C4-2B (cell line): Measurements from ENCODE around the gene ARHGAP12.

Source experiments
- H3K27ac ChIP-seq: fragments of 450-650 bp; 2 replicates; pipeline ENCODE4 v1.5.1; 2017
- ZFX ChIP-seq: fragments of 450-650 bp; IDR thresholded peaks from 2 replicates; pipeline ENCODE4 v1.6.1; 2017
- TF ChIP-seq, protein P1 (sequence below): fragments of 450-650 bp; conservative IDR thresholded peaks from 2 replicates; pipeline ENCODE4 v1.5.1; 2017; ENCODE audit warnings: mild to moderate bottlenecking

The ARHGAP12 gene

DNA sequence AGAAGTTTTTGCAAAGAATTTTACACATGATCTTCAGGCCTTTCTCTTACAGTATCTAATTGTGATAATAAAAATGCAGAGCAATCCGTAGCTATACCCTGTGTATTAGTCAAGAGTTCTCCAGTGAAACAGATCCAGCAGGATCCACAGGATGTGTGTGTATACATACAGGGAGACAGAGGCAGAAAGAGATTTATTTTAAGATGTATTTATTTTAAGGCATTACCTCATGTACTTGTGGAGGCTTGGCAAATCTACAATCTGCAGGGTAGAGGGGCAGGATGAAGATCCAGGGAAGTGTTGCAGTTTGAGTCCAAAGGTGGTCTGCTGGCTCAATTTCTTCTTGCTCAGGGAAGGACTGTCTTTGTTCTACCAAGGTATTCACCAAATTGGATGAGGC is 41.7 kb downstream of the ARHGAP12 start:
- no peak for TF ChIP-seq ZFX
- TF ChIP-seq, protein P1, sequence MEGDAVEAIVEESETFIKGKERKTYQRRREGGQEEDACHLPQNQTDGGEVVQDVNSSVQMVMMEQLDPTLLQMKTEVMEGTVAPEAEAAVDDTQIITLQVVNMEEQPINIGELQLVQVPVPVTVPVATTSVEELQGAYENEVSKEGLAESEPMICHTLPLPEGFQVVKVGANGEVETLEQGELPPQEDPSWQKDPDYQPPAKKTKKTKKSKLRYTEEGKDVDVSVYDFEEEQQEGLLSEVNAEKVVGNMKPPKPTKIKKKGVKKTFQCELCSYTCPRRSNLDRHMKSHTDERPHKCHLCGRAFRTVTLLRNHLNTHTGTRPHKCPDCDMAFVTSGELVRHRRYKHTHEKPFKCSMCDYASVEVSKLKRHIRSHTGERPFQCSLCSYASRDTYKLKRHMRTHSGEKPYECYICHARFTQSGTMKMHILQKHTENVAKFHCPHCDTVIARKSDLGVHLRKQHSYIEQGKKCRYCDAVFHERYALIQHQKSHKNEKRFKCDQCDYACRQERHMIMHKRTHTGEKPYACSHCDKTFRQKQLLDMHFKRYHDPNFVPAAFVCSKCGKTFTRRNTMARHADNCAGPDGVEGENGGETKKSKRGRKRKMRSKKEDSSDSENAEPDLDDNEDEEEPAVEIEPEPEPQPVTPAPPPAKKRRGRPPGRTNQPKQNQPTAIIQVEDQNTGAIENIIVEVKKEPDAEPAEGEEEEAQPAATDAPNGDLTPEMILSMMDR: no peak
- H3K27ac ChIP-seq: no peak overlapping the region

GRCh38 chr10:31885971-31886370 is 42.7 kb downstream of the ARHGAP12 start:
- no peak overlapping the region for H3K27ac ChIP-seq
- no peak for TF ChIP-seq ZFX
- TF ChIP-seq, protein P1: no peak

DNA sequence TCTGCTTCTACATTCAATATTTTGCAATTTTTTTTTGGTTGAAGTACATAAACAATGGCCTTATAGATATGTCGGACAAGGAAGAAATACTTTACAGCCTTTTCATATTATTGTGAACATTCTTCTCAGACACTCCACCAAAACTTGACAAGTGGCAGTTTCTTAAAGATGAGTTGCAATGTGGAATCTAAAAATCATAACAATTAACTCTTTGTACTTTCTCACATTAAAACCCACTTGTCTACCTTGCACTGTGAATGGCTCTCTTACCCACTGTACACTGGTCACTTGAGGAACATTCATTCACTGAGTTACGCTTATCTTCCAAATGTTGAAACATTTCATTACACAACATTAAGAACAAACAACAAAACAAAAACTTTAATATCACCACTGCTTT is 44.2 kb downstream of the ARHGAP12 start:
- no peak for TF ChIP-seq ZFX
- TF ChIP-seq, protein P1: no peak
- no peak overlapping the region for H3K27ac ChIP-seq

DNA sequence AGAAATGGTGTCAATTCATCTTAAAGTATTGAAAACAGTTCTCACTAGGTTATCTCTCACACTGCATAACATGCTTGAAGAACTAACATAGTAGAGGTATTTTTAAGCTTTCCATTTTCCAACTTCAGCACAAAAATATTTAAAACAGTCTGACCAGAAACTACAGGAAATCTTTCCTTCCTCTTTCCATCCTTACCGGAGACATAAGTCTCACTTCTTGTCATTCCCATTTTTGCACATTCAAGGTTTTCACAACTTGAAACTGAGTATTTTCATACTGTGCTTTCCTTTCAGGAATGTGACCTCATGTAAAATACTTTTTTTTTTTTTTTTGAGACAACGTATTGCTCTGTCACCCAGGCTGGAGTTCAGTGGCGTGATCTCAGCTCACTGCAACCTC is 45.2 kb downstream of the ARHGAP12 start:
- H3K27ac ChIP-seq: no peak overlapping the region
- no peak for TF ChIP-seq ZFX
- TF ChIP-seq, protein P1: no peak

DNA sequence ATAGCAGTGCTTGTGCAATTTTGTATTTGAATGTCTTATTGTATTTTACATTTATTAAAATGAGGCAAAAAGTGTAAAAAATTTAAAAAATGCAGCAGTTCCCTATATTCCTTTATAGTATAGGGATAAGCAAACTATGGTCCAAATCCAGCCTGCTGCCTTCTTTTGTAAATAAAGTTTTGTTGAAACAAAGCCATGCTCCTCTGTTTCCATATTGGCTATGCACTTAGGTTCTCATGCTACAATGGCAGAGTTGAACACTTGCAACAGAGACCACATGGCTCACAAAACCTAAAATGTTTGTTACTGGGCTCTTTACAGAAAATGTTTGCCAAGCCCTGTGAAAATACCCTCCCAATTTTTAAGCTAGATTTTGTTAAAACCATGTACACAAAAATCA is 50.1 kb downstream of the ARHGAP12 start:
- TF ChIP-seq, protein P1: no peak
- no peak for TF ChIP-seq ZFX
- no peak overlapping the region for H3K27ac ChIP-seq

DNA sequence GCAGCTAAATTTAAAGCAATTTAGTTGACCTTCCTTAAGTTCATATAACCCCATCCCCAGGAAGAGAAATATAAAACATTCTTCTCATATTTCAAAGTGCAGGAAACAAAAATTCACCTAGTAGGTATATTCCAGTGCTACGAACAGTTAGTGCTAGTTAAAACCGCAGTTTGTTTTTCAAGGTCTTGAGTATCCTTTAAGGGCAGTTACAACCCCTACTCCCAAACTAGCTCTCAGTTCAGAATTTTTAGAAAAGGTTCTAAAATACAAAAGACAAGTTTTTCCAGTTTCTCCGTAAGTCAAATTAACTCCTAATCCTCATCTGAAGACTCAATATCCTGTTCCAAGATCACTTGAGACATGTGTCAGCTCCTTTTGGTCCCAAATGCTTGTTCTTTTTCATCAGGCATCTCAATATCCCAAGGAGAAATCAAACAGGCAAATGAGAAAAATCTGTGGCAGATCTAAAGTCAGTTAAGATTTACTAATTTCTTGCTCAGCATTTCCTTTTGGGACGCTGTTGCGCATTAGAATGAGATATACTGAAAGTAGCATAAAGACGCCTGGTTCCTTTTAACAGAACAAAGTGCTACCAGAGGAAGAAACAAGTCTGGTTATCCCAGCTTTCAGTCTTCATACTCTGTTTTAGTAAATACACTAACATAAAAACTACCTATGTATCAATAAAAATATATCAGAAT is 51.8 kb downstream of the ARHGAP12 start:
- no peak for TF ChIP-seq ZFX
- TF ChIP-seq, protein P1: no peak
- H3K27ac ChIP-seq: no peak overlapping the region

DNA sequence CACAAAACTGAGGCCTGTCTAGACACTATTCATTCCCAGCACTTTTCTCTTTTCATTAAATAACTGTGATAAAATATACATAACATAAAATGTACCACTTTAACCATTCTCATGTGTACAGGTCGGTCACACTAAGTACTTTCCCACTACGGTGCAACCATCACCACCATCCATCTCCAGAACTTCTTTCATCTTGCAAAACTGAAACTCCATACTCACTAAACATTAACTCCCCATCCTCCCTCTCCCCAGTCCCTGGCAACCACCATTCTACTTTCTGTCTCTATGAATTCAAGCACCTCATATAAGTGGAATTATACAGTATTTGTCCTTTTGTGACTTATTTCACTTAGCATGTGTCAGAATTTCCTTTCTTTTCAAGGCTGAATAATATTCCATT is 53.0 kb downstream of the ARHGAP12 start:
- H3K27ac ChIP-seq: no peak overlapping the region
- TF ChIP-seq, protein P1: no peak
- no peak for TF ChIP-seq ZFX
